GM18526 (cell line): ENCODE measurements around the gene FAM167B.

Source experiments
- POLR2A ChIP-seq: IDR thresholded peaks from 3 replicates; pipeline ENCODE4 v1.6.1; 2011; ENCODE audit not compliant: insufficient read length; ENCODE audit errors: extremely low read depth

FAM167B gene

DNA sequence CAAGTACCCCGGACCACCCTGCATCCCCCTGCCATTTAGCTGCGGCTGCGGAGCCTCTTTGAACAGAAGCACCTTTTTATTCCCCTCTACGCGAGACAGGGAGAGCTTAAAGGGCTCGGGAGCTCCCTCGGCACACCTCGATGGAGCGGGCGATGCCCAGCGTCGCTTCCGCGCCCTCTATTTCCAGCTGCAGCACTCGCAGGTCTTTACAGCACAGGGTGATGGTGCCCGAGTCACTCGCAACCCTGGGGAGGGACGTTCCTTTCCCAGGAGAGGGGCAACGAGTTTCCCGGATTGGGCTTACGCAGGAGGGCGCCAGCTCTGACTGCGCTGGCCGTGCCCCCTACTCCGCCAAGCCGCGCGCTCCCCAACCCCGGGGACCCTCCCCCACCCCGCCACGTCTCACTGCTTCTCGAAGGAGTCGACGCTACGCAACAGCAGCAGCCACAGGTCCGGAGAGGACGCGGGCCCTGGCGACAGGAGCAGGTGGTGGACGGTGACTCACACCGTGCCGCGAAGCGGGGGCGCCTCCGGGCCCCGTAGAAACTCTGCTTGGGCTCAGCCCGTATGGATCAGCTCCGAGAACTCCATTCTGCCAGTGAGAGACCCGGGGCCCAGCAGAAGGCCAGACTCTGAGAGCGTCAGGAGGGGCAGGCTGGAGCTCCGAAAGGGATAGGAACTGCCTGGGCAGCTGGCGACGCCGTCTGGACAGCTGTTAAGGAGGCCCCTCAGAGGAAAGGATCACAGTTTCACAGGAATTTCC lies 5.8 kb upstream of the FAM167B start:
- TF ChIP-seq POLR2A = peak; percentile 37

DNA sequence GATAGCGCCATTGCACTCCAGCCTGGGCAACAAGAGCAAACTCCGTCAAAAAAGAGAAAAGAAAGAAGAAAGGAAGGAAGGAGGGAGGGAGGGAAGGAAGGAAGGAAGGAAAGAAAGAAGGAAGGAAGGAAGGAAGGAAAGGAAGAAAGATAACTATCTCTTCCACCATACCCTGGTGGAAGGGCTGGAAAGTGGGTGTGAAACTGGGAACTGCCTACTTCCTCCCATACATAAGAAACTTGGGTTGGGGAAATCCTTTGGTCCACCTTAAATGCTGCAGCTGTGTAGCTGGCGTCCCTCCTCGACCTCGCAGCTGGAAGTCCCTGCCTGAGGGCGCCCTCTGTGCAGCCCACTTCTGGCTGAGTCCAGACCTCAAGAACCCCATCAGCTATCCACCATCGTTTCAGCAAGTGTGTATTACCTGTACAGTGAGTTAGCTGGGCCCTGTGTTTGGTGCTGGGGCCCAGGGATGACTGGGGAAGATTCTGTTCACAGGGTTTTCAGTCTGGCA lies 4.6 kb upstream of the FAM167B start:
- no peak for TF ChIP-seq POLR2A

DNA sequence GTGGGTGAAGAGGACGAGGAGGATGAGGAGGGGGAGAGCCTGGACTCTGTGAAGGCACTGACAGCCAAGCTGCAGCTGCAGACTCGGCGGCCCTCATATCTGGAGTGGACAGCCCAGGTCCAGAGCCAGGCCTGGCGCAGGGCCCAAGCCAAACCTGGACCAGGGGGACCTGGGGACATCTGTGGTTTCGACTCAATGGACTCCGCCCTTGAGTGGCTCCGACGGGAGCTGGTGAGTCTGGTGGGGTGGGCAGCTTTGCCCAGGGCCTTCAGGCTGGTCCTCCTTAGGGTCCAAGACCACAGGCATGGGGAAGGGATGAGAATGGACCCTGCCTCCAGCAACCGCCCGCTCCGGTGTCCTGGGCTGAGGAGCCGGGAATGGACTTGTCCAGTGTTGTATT lies 430 bp downstream of the FAM167B start:
- no peak for TF ChIP-seq POLR2A

DNA sequence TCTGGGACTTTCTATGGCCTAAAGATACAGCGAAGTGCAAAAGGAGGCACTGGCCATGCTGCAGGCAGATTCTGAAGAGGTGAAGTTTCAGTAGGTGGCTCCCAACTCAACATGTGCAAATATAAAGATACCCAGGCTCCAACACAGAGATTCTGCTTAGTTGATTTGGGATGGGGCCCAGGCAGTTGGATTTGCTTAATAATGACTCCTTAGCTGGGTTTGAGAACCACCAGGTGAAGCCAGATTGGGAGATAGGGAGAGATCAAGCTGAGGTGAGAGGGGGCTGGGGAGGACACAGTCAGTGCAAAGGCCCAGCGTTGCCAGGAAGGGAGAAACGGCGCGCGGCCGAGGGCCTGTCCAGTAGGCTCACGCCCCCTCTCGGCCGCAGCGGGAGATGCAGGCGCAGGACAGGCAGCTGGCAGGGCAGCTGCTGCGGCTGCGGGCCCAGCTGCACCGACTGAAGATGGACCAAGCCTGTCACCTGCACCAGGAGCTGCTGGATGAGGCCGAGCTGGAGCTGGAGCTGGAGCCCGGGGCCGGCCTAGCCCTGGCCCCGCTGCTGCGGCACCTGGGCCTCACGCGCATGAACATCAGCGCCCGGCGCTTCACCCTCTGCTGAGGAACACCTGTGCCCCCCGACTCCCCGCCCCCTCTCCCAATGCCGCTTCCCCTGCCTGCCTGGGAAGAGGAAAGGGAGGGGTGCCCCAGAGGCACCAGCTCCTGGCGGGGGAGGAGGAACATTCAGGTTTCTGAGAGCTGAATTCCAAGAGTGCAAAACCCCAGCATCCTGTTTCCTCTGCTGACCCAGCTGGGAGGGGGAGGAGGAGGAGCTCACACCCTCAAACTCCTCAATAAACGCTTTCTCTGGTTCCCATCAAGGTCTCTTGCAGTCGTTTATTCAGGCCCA lies 1.2 kb downstream of the FAM167B start:
- peak; percentile 23 for TF ChIP-seq POLR2A

DNA sequence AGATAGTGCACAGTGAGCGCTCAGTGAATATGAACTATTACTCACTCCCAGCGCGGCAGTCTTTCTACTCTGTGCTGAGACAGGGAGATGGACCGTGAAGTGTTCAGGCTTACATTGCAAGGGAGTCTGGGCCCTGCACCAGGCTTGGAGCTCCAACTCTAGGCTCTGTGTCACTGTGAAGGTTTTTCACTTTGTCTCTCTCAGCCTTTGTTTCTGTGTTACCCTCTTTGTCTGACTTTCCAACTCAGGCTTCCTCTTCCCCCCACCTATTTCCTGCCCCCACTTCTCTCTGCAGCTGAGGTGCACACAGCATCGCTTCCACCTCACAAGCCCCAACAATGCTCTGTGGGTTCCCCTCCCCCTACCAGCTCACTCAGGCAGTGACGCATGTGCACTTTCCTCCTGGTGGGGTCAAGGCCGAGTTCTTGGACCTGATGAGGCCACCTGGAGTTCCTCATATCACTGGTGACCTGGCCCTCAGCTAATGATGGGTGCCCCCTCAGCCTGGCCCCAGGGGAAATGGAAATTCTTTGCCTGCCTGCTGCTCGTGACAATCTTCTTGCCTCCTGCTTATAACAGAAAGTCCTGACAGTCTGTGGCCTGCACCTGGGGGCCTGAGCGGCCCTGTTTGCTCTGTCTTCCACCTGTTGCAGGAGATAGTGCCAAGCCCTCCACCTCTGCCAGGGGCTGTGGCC lies 3.0 kb downstream of the FAM167B start:
- peak; percentile 53 for TF ChIP-seq POLR2A

DNA sequence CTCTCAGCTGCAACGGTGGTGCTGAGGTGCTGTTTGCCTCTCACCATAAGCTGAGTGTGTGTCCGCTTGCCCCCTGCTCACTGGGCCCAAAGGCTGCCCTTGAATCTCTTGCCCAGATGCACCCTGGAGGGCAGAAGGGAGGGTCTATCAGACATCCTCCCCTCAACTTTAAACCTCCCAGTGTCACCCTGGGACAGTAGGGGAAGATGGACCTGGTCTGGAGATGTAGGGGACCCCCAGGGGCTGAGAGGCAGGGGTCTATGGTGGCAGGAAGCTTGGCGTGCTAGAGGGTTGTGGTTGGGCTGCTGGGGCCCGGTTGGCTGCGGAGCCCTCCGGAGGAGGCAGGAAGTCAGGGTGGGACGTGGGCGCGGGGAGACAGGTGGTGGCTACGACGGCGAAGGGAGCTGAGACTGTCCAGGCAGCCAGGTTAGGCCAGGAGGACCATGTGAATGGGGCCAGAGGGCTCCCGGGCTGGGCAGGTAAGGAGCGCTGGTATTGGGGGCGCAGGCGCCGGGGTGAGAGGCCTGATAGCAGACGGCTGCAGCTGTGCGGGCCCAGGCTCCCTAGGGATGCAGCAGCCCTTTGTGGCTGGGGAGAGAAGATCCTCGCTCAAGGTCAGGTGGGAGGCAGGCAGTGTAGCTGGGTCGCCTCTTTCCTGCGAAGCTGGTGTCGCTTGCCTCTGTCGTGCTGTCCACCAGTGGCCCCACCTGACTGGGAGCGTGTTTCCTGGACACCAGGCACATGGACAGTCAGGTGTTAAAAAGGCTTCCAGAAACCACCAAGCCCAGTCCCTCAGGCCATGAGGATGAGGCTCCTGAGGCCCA lies 4.1 kb downstream of the FAM167B start, which contains the start of gene LCK:
LCK (plus strand) TSS at position 373 of the 824 bp plus-strand sequence. CDS start 23,065 bp downstream, outside the sequence.
- peak; percentile 78 for TF ChIP-seq POLR2A

DNA sequence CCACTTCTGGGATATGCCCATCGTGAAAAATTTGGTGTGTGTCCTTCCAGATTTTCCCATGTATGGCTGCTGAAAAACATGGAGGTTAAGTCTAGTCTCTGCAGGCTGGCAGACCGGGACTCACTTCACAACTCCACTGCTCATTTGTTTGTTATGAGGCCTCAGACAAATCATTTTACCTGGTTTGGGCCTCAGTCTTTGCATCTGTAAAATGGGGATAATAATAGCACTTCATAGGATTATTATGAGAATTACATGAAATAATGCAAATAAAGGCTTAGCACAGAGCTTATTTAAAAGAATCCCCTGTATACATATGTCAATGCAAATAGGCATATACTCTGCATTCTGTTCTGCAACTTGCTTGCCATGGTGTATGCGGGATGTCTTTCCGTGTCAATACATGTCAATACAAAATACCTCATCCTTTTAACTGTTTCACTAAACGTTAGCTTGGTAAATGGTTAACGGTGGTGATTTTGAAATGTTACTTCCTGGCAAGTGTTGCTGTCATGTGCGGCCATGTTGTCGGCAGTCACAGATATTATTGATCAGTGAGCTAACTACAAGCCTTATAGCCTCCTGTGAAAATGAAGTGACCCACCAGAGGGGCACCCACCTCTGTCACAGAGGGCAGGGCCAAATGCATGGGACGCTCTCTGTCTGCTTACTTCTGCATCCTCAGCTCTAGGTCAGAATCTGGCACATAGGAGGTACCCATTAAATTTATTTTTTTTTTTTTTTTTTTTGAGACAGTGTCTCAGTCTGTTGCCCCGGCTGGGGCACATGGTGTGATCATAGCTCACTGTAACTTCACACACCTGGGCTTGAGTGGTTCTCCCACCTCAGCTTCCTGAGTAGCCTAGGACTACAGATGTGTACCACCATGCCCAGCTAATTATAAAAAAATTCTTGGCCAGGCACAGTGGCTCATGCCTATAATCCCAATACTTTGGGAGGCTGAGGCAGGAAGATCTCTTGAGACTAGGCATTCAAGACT lies 8.3 kb downstream of the FAM167B start:
- peak; percentile 17 for TF ChIP-seq POLR2A

DNA sequence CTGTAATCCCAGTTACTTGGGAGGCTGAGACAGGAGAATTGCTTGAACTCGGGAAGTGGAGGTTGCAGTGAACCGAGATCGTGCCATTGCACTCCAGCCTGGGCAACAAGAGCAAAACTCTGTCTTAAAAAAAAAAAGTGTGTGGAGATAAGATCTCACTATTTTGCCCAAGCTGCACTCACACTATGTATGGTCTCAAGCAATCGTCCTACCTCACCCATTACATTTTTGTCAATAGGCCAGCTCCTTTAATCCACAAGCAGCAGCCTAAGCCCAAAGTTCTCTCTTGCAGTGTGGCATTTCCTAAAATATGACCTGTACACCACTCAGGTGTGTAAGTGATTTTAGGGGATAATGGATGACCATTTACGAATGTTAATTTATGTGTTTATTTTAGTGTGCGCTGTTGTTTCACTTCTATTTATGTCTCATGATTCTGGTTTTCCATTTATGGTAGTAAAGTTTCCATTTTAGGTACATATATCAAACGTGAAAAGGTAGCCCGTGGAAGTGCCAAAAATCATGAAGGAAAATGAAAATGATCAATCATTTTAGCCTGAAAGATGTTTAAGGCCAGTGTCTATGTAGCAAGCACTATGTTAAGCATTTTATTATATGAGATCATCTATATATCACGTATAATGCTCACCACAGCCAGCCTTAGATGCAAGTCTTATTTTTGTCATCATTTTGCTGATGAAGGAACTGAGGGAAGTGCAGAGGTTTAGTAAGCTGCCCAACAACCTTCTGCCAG lies 9.6 kb downstream of the FAM167B start:
- TF ChIP-seq POLR2A = no peak

DNA sequence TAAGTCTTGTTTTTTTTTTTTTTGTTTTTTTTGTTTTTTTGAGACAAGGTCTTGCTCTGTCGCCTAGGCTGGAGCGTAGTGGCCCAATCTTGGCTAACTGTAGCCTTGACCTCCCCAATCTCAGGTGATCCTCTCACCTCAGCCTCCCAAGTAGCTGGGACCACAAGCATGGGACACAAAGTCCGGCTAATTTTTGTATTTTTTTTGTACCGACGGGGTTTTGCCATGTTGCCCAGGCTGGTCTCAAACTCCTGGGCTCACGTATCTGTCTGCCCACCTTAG lies 10.1 kb downstream of the FAM167B start:
- TF ChIP-seq POLR2A = no peak

DNA sequence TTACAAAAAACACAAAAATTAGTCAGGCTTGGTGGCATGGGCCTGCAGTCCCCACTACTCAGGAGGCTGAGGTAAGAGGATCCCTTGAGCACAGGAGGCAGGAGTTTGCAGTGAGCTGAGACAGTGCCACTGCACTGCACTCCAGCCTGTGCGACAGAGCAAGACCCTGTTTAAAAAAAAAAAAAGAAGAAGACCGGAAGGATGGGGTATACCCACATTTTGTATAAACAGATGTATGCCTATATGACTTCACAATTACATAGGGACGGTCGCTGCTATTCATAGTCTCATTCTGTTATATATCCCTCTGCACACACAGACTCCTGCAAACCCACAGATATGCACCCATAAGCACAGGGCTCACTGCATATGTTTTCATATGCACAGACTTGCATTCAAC lies 16.7 kb downstream of the FAM167B start:
- no peak for TF ChIP-seq POLR2A

DNA sequence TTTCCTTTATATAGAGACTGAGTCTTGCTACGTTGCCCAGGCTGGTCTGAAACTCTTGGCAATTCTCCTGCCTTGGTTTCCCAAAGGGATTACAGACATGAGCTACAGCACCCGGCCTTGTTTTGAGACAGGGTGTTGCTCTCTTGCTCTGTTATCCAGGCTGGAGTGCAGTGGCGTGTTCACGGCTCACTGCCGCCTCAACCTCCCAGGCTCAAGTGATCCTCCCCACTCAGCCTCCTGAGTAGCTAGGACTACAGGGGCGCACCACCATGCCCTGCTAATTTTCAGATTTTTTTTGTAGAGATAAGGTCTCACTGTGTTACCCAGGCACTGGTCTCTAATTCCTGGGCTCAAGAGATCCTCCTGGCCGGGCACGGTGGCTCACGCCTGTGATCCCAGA lies 18.8 kb downstream of the FAM167B start:
- no peak for TF ChIP-seq POLR2A

DNA sequence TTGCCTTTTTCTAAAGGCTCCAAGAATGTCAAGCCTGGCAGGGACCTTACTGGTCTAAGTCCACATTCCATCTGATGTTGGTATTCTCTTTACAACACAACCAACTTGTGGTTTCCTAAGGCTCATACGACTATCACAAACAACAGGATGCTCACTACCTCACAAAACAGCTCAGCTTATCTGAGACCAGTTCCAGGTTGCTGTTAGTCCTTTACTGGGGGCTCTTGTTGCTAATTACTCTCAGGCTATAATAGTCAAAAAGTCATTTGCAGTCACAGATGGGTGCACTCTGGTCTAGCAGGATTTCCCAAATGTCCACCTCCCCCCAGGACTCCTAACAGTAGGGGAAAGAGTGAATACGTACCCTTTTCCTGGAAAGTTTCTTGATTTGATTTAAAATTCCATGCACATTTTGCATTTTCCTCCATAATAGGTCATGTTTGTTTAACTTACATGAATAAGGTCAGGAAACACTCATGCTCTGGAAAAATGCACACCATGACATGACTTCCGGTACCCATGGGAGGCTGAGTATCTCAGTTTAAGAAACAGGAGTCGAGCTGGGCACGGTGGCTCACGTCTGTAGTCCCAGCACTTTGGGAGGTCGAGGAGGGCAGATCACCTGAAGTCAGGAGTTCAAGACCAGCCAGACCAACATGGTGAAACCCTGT lies 20.0 kb downstream of the FAM167B start:
- TF ChIP-seq POLR2A = no peak

DNA sequence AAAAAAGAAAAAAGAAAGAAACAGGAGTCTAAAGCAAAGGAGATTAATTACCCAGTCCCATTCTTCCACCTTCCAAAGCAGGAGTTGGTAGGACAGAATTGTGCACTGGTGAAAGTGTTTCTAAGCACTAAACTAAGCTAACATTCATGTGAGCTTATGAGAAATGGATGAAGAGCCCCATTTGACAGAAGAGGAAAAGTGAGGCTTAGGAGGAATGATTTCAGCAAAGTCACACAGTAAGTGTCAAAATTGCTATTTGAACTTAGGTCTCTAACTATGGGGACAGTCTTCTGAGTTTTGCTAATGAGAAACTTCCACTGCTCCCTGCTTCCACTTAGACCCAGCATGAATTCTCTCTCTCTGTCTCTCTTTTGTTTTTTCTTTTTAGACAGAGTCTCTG lies 22.7 kb downstream of the FAM167B start:
- no peak for TF ChIP-seq POLR2A
